GM19043 (cell line): ENCODE data around the gene FKBP1B.
"Not testable (repeated sequence)": the region's sequence is repeated elsewhere in the genome, so short reads cannot be mapped to it uniquely, and the experiment has no call there.

Experiments
- ATAC-seq: cut with Tn5 transposase; IDR thresholded peaks from one replicate; pipeline ENCODE4 v1.9.1; 2021; ENCODE audit warnings: low read depth; ENCODE audit not compliant: unreplicated experiment

FKBP1B gene

GRCh38 chr2:24095171-24095677 lies 45.7 kb downstream of the FKBP1B start:
- not testable (repeated sequence) for ATAC-seq

GRCh38 chr2:24100732-24101131 lies 51.2 kb downstream of the FKBP1B start:
- ATAC-seq, result not testable (repeated sequence)

- ATAC-seq, result no peak
These were observed 52.5 kb downstream of the FKBP1B start for GRCh38 chr2:24101992-24102391.

- no peak for ATAC-seq
These were observed 53.1 kb downstream of the FKBP1B start for GRCh38 chr2:24102677-24103076.

GRCh38 chr2:24104110-24104650 lies 54.6 kb downstream of the FKBP1B start:
- ATAC-seq, result no peak

GRCh38 chr2:24104906-24105305 lies 55.4 kb downstream of the FKBP1B start:
- ATAC-seq, result no peak

GRCh38 chr2:24105816-24106215 lies 56.3 kb downstream of the FKBP1B start:
- ATAC-seq, result no peak

- no peak for ATAC-seq
These were observed 57.2 kb downstream of the FKBP1B start for GRCh38 chr2:24106786-24107185.

- no peak for ATAC-seq
These were observed 57.8 kb downstream of the FKBP1B start for GRCh38 chr2:24107336-24107735.

- ATAC-seq, result not testable (repeated sequence)
These were observed 59.9 kb downstream of the FKBP1B start for GRCh38 chr2:24109431-24109830.

- ATAC-seq, result no peak
These were observed 61.2 kb downstream of the FKBP1B start for GRCh38 chr2:24110660-24111303.

- no peak for ATAC-seq
These were observed 61.9 kb downstream of the FKBP1B start for GRCh38 chr2:24111407-24111901.
